Glomerular endothelial cell (primary cell): ENCODE results near the gene ACAP2. TPM values are rescaled to one million over a fixed set of nuclear protein-coding genes. Genes with fewer than 3 reads are reported as not detected.
"Not testable (repeated sequence)": the region's sequence is repeated elsewhere in the genome, so short reads cannot be mapped to it uniquely, and the experiment has no call there.

Experiments used
- DNase-seq: peaks from one replicate; pipeline ENCODE4 v3.0.0-alpha.2; 2011; ENCODE audit warnings: low read depth, low spot score; ENCODE audit errors: extremely low read depth
- total RNA-seq: library from RNA; depleted of rRNA; stranded (reverse); fragments of >200 nt; gene quantifications from 2 replicates; pipeline ENCODE4 v1.2.3, GENCODE V29; 2015

Gene ACAP2
- total RNA-seq, 1 donor from 2014 or later, result 39.8 TPM

DNA sequence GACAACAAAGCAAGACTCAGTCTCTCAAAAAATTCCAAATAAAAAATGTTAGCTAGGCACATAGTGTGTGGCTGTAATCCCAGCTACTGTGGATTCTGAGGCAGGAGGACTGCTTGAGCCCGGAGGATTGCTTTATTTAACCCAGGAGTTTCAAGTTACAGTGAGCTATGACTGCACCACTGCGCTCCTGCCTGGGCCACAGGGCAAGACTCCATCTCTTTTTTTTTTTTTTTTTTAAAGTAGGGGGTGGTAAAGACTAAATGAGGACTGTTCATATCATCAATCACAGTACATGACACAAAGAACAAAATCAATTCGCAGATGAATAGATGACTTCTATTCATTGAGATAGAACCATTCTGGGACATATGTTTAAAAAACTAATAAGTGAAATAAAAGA is 48.1 kb downstream of the ACAP2 start:
- no peak for DNase-seq

DNA sequence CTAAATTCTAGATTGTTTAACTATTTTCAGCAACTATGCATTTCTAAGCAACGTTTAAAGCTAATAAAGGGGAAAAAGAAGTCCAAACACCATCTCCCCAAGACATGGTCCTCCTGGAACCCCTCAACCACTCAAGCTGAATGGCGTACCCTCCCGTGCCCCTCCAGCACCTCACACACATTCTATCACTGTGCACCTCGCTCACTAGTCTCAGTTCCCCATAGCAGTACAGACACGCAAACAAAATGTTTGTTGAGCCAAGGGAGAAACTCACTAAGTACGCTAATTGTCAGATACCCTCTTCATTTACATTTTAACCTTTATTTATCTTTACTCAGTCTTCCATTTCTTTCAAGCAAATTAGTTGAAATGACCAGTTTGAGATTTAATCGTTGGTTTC is 48.8 kb downstream of the ACAP2 start:
- DNase-seq, result no peak

GRCh38 chr3:195388380-195388779 is 54.4 kb downstream of the ACAP2 start:
- no peak for DNase-seq

GRCh38 chr3:195386739-195387138 is 56.1 kb downstream of the ACAP2 start:
- DNase-seq, result no peak

DNA sequence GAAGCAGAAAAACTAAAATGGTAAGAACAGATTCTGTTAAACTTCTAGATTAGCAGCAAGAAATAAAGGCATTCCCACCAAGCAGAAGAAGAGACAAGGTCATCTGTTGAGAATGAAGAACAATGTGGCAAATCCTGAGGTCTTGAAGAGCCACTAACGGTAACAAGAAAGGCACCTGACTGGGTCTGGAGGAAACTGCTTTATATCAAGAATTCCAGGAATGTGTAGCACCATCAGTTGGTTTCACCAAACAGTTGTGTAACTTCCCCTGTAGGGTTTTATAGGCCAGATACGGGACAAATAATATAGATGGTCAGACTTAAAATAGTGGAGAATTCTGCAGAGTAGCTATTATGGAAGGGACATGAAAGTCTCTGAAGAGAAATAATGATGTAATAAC is 57.3 kb downstream of the ACAP2 start:
- DNase-seq, result peak; percentile 70

- DNase-seq, result no peak
Observed at GRCh38 chr3:195384952-195385351, 57.9 kb downstream of the ACAP2 start.

GRCh38 chr3:195372220-195372619 is 70.6 kb downstream of the ACAP2 start:
- no peak for DNase-seq

GRCh38 chr3:195366200-195366925 is 76.5 kb downstream of the ACAP2 start:
- no peak for DNase-seq

DNA sequence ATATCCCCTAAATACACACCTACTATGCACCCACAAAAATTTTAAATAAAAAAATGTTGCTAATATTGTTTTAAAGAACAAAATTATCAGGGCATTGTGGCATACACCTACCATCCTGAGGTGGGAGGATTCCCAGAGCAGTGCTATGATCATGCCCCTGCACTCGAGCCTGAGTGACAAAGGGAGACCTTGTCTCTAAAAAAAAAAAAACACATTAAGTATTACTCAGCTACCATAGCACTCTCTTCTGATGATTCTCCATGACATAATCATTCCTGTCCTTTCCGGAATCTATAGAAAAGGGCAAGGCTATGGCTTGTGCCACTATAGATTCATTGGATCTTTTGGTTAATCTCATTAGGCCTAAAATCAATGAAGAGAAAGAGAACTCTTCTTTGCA is 77.4 kb downstream of the ACAP2 start:
- DNase-seq, result no peak

GRCh38 chr3:195357797-195358196 is 85.0 kb downstream of the ACAP2 start:
- DNase-seq, result not testable (repeated sequence)

DNA sequence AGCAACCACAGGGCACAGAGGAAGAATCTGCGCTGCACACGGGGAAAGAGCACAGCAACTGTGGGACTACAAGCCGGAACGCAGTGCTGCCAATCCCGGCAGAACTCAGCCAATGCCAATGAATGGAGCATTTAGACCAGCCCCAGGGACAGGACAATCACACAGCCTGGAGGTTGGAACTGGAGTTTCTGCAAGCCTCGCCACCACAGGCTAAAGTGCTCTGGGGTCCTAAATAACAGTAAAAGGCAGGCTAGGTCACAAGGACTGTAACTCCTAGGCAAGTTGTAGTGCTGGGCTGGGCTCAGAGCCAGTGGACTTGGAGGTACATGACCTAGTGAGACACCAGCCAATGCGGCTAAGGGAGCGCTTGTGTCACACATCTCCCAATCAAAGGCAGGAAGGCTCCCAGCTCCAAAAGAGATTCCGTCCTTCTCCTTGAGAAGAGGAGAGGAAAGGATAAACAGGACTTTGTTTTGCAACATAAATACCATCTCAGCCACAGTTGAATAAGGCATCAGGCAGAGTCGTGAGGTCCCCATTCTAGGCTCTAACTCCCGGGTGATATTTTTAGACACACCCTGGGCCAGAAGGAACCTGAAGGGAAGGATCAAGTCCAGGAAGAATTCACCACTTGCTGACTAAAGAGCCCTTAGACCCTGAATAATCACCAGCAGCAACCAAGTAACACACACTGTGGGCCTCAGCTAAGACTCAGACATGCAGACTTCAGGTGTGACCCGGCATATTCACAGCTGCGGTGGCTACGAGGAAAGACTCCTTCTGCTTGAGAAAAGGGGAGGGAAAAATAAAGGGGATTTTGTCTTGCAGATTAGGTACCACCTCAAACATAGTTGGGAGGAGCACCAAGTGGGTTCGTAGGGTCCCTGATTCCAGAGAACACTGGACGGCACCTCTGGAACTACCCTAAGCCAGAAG is 86.4 kb downstream of the ACAP2 start:
- no peak for DNase-seq

DNA sequence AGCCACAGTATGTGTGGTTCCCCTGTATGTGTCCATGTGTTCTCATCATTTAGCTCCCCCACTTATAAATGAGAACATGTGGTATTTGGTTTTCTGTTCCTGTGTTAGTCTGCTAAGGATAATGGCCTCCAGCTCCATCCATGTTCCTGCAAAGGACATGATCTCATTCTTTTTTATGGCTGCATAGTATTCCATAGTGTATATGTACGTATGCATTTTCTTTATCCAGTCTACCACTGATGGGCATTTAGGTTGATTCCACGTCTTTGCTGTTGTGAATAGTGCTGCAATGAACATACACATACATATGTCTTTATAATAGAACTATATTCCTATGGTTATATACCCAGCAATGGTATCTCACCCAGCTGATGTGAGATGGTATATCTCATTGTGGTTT is 88.8 kb downstream of the ACAP2 start:
- not testable (repeated sequence) for DNase-seq

GRCh38 chr3:195352895-195353488 is 89.8 kb downstream of the ACAP2 start:
- DNase-seq, result no peak

GRCh38 chr3:195348426-195349115 is 94.2 kb downstream of the ACAP2 start:
- DNase-seq, result peak; percentile 1

DNA sequence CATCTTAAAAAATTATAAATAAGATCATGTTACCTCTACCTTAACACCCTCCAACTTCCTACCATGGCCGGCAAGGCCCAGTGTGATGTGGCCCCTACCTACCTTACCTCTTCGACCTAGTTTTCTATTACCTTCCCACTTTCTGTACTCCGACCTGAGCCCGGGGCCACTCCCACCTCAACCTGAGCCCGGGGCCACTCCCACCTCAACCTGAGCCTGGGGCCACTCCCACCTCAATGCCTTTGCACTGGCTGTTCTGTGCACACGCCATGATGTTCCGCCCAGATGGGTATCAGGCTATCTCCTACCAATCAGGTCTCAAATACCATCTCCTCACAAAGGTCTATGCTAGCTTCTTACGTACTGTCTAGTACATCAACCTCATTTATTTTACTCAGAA is 105.1 kb downstream of the ACAP2 start:
- no peak for DNase-seq

- DNase-seq, result no peak
Observed at GRCh38 chr3:195334967-195335366, 107.9 kb downstream of the ACAP2 start.

DNA sequence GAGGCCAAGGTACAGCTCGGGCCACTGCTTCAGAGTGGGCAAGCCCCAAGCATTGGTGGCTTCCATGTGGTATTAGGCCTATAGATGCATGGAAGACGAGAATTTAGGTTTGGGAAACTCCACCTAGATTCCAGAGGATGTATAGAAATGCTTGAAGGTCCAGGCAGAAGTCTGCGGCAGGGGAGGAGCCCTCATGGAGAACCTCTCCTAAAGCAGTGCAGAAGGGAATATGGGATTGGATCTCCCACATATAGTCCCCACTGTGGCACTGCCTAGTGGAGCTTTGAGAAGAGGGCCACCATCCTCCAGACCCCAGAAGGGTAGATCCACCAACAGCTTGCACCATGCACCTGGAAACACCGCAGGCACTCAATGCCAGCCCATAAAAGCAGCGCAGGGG is 123.8 kb downstream of the ACAP2 start:
- DNase-seq, result no peak

DNA sequence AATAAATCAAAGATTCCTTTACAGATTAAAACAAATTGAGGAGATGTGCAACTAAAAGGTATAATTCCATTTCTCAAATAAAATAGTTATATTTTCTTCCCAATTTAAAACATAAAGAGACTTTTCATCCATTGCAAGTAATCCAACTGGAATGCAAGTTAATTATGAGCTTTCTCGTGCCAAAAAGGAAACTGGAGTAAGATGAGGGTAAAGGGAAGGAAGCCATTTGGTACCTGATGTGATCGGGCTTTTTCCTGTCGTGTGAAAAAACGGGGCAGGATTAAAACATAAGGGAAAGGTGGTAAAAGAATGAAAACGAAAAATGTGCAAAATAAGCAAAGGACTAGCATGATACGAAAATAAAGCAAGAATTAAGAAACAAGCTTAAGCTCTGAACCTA is 130.1 kb downstream of the ACAP2 start:
- DNase-seq, result peak; percentile 14

DNA sequence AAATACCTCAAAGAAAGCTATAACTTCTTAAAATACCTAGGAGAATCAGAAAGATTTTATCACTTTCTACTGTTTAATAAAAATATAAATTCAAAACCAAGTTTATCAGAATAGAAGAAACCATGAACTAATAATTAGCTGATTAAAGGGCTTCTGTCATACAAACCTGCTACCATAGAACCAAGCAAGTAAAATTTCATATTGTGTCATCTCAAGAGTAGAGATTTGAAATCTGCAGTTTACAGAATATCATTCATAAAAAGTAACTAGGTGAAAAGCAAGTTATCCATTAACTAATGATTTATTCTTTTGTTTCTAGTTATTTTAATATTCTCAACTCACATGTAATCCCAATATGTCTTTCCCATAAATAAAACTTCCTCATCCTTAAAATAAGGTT is 135.1 kb downstream of the ACAP2 start:
- no peak for DNase-seq

DNA sequence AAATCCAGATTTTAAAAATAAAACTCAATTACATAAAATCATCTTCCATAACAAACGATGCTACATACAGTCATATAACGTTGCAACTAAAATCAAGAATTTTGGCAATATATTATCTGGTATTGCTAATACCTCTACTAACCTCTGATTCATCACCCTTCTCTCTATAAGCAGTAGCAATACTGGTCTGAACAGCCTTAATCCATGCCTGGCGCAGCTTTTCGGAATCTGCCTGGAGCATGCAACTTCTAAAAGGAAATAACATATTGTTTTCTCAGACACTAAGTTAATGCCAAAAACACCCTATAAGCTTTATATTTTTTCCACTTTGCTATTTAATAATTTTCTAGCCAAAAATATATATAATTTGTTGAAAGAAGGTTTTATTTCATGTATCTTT is 136.5 kb downstream of the ACAP2 start:
- no peak for DNase-seq

DNA sequence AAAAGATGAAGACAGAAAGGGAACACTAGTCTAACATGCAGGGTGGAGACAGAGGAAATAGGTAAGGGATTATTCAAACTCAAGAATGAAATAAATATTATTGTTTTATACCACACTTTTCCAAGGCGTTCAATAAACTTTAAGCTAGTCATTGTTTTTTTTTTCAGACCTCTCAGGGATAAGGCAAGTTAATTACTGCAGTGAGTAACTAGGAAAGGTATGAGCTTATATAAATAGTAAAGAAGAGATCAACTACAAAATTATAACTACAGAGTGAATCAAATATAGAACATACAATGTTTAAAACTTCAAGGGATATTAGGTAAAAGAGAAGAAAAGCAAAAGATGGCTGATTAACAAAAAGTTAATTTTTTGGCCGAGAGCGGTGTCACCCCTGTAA is 140.4 kb downstream of the ACAP2 start:
- DNase-seq, result no peak
